ENCODE results near the gene ZNF140.

The ZNF140 gene

GRCh38 chr12:133080368-133081158 is at the start of gene ZNF140:
ZNF140 (plus strand) TSS chr12:133080923; CDS start chr12:133081321, 398 bp downstream.
- DNase-seq, result peak; percentile 76

GRCh38 chr12:133037207-133038005 is 43.3 kb upstream of the ZNF140 start, which contains the start of gene ZNF84:
ZNF84 (plus strand) TSS chr12:133037509; CDS start chr12:133041468, 3,959 bp downstream.
- peak; percentile 97 for DNase-seq

- DNase-seq, result no peak
Measured at GRCh38 chr12:133038118-133038709, 42.5 kb upstream of the ZNF140 start.

- DNase-seq, result no peak
Measured at GRCh38 chr12:133046698-133047097, 34.0 kb upstream of the ZNF140 start.

- no peak for DNase-seq
Measured at GRCh38 chr12:133057446-133057845, 23.3 kb upstream of the ZNF140 start.

- DNase-seq, result no peak
Measured at GRCh38 chr12:133058203-133059113, 22.3 kb upstream of the ZNF140 start.

- DNase-seq, result no peak
Measured at GRCh38 chr12:133061954-133062353, 18.8 kb upstream of the ZNF140 start.

- no peak for DNase-seq
Measured at GRCh38 chr12:133063556-133063955, 17.2 kb upstream of the ZNF140 start.

GRCh38 chr12:133073836-133074235 is 6.9 kb upstream of the ZNF140 start:
- DNase-seq, result no peak

GRCh38 chr12:133080026-133080367 is 726 bp upstream of the ZNF140 start:
- DNase-seq, result peak; percentile 94

GRCh38 chr12:133081159-133081780 is 547 bp downstream of the ZNF140 start:
- DNase-seq, result no peak

- DNase-seq, result no peak
Measured at GRCh38 chr12:133083345-133083744, 2.6 kb downstream of the ZNF140 start.

GRCh38 chr12:133105620-133106019 is 24.9 kb downstream of the ZNF140 start:
- DNase-seq, result no peak

- DNase-seq, result no peak
Measured at GRCh38 chr12:133106253-133106652, 25.5 kb downstream of the ZNF140 start.

GRCh38 chr12:133107121-133107520 is 26.4 kb downstream of the ZNF140 start:
- no peak for DNase-seq

GRCh38 chr12:133108150-133108549 is 27.4 kb downstream of the ZNF140 start:
- DNase-seq, result no peak

GRCh38 chr12:133120385-133121191 is 39.9 kb downstream of the ZNF140 start:
- DNase-seq, result no peak

- DNase-seq, result no peak
Measured at GRCh38 chr12:133124674-133125073, 44.0 kb downstream of the ZNF140 start.

GRCh38 chr12:133129368-133130037 is 48.8 kb downstream of the ZNF140 start:
- no peak for DNase-seq

GRCh38 chr12:133130038-133130807 is 49.5 kb downstream of the ZNF140 start, which contains the start of the genes ZNF10 and ZNF891:
ZNF10 (plus strand) TSS chr12:133130627; CDS start chr12:133144493, 13,866 bp downstream.
ZNF891 (minus strand) TSS chr12:133130274; CDS start chr12:133121918, 8,356 bp downstream.
- DNase-seq, result peak; percentile 87
